ENCODE results near the gene PEX10.

PEX10 gene

GRCh38 chr1:2407991-2408275 is 4.4 kb downstream of the PEX10 start:
- H3K4ac ChIP-seq (ENCODE audit: low read length): no peak overlapping the region
- no peak for DNase-seq (ENCODE audit: low spot score)
- H3K14ac ChIP-seq (ENCODE audit: low read length): no peak overlapping the region
- H2BK120ac ChIP-seq (ENCODE audit: low read depth, low read length): no peak overlapping the region
- no peak overlapping the region for H2AK5ac ChIP-seq (ENCODE audit: low read depth, low read length)
- no peak overlapping the region for H3K23ac ChIP-seq (ENCODE audit: low read depth, low read length, poor library complexity)
- no peak overlapping the region for H2BK15ac ChIP-seq (ENCODE audit: low read length)
- no peak overlapping the region for H4K8ac ChIP-seq (ENCODE audit: low read depth, low read length)
- no peak overlapping the region for H3K9ac ChIP-seq (ENCODE audit: low read depth, low read length, poor library complexity)
- no peak overlapping the region for H4K91ac ChIP-seq (ENCODE audit: low read depth, low read length, poor library complexity)
- H3K9me3 ChIP-seq (replicated peaks in 1 of 2; ENCODE audit: control insufficient read depth in 2 of 2, insufficient read depth in 1 of 2, low read depth in 1 of 2, low read length in 2 of 2): no peaks in the 10 kb centered on the region
- WGBS, 2 donors (ENCODE audit: extremely low coverage in 2 of 2, insufficient read length in 2 of 2, insufficient replicate concordance in 1 of 2): no CpG with 5 or more reads among the region's 8 CpGs
- no peak overlapping the region for H3K4me2 ChIP-seq (ENCODE audit: insufficient read depth, low read length, poor library complexity, severe bottlenecking)
- H3K4me1 ChIP-seq (ENCODE audit: control insufficient read depth in 2 of 2, insufficient read depth in 1 of 2, low read depth in 1 of 2, low read length in 2 of 2): peaks cover 2 to 4% of the 10 kb centered on the region in 2 donors
- H2BK12ac ChIP-seq (ENCODE audit: low read length): no peak overlapping the region
- no peak overlapping the region for H3K4me3 ChIP-seq (ENCODE audit: low read length in 2 of 2)
- no peaks in the 10 kb centered on the region for H3K27me3 ChIP-seq (ENCODE audit: control insufficient read depth in 3 of 3, insufficient read depth in 3 of 3, low read depth in 1 of 3, low read length in 3 of 3)
- no peak overlapping the region for H2BK5ac ChIP-seq (ENCODE audit: low read length)
- no peak overlapping the region for H2AFZ ChIP-seq (ENCODE audit: low read length)
- no peak overlapping the region for H3K27ac ChIP-seq (replicated peaks; ENCODE audit: low read length)
- H3K79me1 ChIP-seq (ENCODE audit: low read depth, low read length): peaks cover 12% of the 10 kb centered on the region
- no peak overlapping the region for H3K18ac ChIP-seq (ENCODE audit: low read length)
- peaks cover 48 to 71% of the 10 kb centered on the region in 2 donors for H3K36me3 ChIP-seq (replicated peaks in 1 of 2; ENCODE audit: control insufficient read depth in 2 of 2, insufficient read depth in 2 of 2, low read length in 2 of 2)

GRCh38 chr1:2407166-2407990 is 5.0 kb downstream of the PEX10 start:
- DNase-seq (ENCODE audit: low spot score): no peak
- H3K14ac ChIP-seq (ENCODE audit: low read length): no peak overlapping the region
- H2BK12ac ChIP-seq (ENCODE audit: low read length): no peak overlapping the region
- H3K79me1 ChIP-seq (ENCODE audit: low read depth, low read length): peaks cover 12% of the 10 kb centered on the region
- H2BK120ac ChIP-seq (ENCODE audit: low read depth, low read length): no peak overlapping the region
- no peak overlapping the region for H2AK5ac ChIP-seq (ENCODE audit: low read depth, low read length)
- H3K27ac ChIP-seq (replicated peaks; ENCODE audit: low read length): no peak overlapping the region
- no peak overlapping the region for H4K8ac ChIP-seq (ENCODE audit: low read depth, low read length)
- peak overlapping the region; percentile 11 for H2BK5ac ChIP-seq (ENCODE audit: low read length)
- peak overlapping the region; percentile 21 for H3K9ac ChIP-seq (ENCODE audit: low read depth, low read length, poor library complexity)
- peaks cover 0 to 4% of the 10 kb centered on the region in 2 donors for H3K4me1 ChIP-seq (ENCODE audit: control insufficient read depth in 2 of 2, insufficient read depth in 1 of 2, low read depth in 1 of 2, low read length in 2 of 2)
- no peaks in the 10 kb centered on the region for H3K9me3 ChIP-seq (replicated peaks in 1 of 2; ENCODE audit: control insufficient read depth in 2 of 2, insufficient read depth in 1 of 2, low read depth in 1 of 2, low read length in 2 of 2)
- no peak overlapping the region for H3K4me2 ChIP-seq (ENCODE audit: insufficient read depth, low read length, poor library complexity, severe bottlenecking)
- H3K4ac ChIP-seq (ENCODE audit: low read length): no peak overlapping the region
- H3K27me3 ChIP-seq (ENCODE audit: control insufficient read depth in 3 of 3, insufficient read depth in 3 of 3, low read depth in 1 of 3, low read length in 3 of 3): no peaks in the 10 kb centered on the region
- H2AFZ ChIP-seq (ENCODE audit: low read length): no peak overlapping the region
- no peak overlapping the region for H3K18ac ChIP-seq (ENCODE audit: low read length)
- H4K91ac ChIP-seq (ENCODE audit: low read depth, low read length, poor library complexity): no peak overlapping the region
- no peak overlapping the region for H3K4me3 ChIP-seq (ENCODE audit: low read length in 2 of 2)
- WGBS, 2 donors (ENCODE audit: extremely low coverage in 2 of 2, insufficient read length in 2 of 2, insufficient replicate concordance in 1 of 2): no CpG with 5 or more reads among the region's 25 CpGs
- peak overlapping the region; percentile 73 for H3K23ac ChIP-seq (ENCODE audit: low read depth, low read length, poor library complexity)
- H2BK15ac ChIP-seq (ENCODE audit: low read length): no peak overlapping the region
- H3K36me3 ChIP-seq (replicated peaks in 1 of 2; ENCODE audit: control insufficient read depth in 2 of 2, insufficient read depth in 2 of 2, low read length in 2 of 2): peaks cover 52 to 76% of the 10 kb centered on the region in 2 donors

- no peak overlapping the region for H2BK12ac ChIP-seq (ENCODE audit: low read length)
- peak overlapping the region; percentile 85 for H3K23ac ChIP-seq (ENCODE audit: low read depth, low read length, poor library complexity)
- H3K14ac ChIP-seq (ENCODE audit: low read length): peak overlapping the region; percentile 63
- no peak overlapping the region for H3K9ac ChIP-seq (ENCODE audit: low read depth, low read length, poor library complexity)
- H3K18ac ChIP-seq (ENCODE audit: low read length): no peak overlapping the region
- peak overlapping the region in 1 of 2 donors; percentile 9 for H3K4me3 ChIP-seq (ENCODE audit: low read length in 2 of 2)
- no peak overlapping the region for H3K4ac ChIP-seq (ENCODE audit: low read length)
- H3K27ac ChIP-seq (replicated peaks; ENCODE audit: low read length): no peak overlapping the region
- peak overlapping the region; percentile 39 for H2BK5ac ChIP-seq (ENCODE audit: low read length)
- H3K9me3 ChIP-seq (replicated peaks in 1 of 2; ENCODE audit: control insufficient read depth in 2 of 2, insufficient read depth in 1 of 2, low read depth in 1 of 2, low read length in 2 of 2): no peaks in the 10 kb centered on the region
- no peak overlapping the region for H4K8ac ChIP-seq (ENCODE audit: low read depth, low read length)
- H2BK120ac ChIP-seq (ENCODE audit: low read depth, low read length): no peak overlapping the region
- no peaks in the 10 kb centered on the region for H3K27me3 ChIP-seq (ENCODE audit: control insufficient read depth in 3 of 3, insufficient read depth in 3 of 3, low read depth in 1 of 3, low read length in 3 of 3)
- no peak overlapping the region for H4K91ac ChIP-seq (ENCODE audit: low read depth, low read length, poor library complexity)
- H3K4me2 ChIP-seq (ENCODE audit: insufficient read depth, low read length, poor library complexity, severe bottlenecking): no peak overlapping the region
- no peak for DNase-seq (ENCODE audit: low spot score)
- H2AFZ ChIP-seq (ENCODE audit: low read length): no peak overlapping the region
- WGBS, 2 donors (ENCODE audit: extremely low coverage in 2 of 2, insufficient read length in 2 of 2, insufficient replicate concordance in 1 of 2): no CpG with 5 or more reads among the region's 26 CpGs
- no peak overlapping the region for H2BK15ac ChIP-seq (ENCODE audit: low read length)
- peak overlapping the region; percentile 43 for H2AK5ac ChIP-seq (ENCODE audit: low read depth, low read length)
- H3K79me1 ChIP-seq (ENCODE audit: low read depth, low read length): peaks cover 9% of the 10 kb centered on the region
- H3K4me1 ChIP-seq (ENCODE audit: control insufficient read depth in 2 of 2, insufficient read depth in 1 of 2, low read depth in 1 of 2, low read length in 2 of 2): no peaks in the 10 kb centered on the region
- peaks cover 55 to 85% of the 10 kb centered on the region in 2 donors for H3K36me3 ChIP-seq (replicated peaks in 1 of 2; ENCODE audit: control insufficient read depth in 2 of 2, insufficient read depth in 2 of 2, low read length in 2 of 2)
These were observed 5.8 kb downstream of the PEX10 start for GRCh38 chr1:2406451-2407041.

GRCh38 chr1:2405588-2406295 is 6.6 kb downstream of the PEX10 start:
- Histone ChIP-seq H2AFZ (ENCODE audit: low read length) (no peak overlapping the region), H3K9ac (ENCODE audit: low read depth, low read length, poor library complexity) (no peak overlapping the region), H3K14ac (ENCODE audit: low read length) (no peak overlapping the region), H3K9me3 (replicated peaks in 1 of 2; ENCODE audit: control insufficient read depth in 2 of 2, insufficient read depth in 1 of 2, low read depth in 1 of 2, low read length in 2 of 2) (no peaks in the 10 kb centered on the region), H2AK5ac (ENCODE audit: low read depth, low read length) (no peak overlapping the region), H4K91ac (ENCODE audit: low read depth, low read length, poor library complexity) (no peak overlapping the region), H3K79me1 (ENCODE audit: low read depth, low read length) (peaks cover 10% of the 10 kb centered on the region), H2BK12ac (ENCODE audit: low read length) (no peak overlapping the region), H2BK5ac (ENCODE audit: low read length) (no peak overlapping the region), H2BK120ac (ENCODE audit: low read depth, low read length) (no peak overlapping the region), H4K8ac (ENCODE audit: low read depth, low read length) (no peak overlapping the region), H3K23ac (ENCODE audit: low read depth, low read length, poor library complexity) (no peak overlapping the region), H3K36me3 (replicated peaks in 1 of 2; ENCODE audit: control insufficient read depth in 2 of 2, insufficient read depth in 2 of 2, low read length in 2 of 2) (peaks cover 57 to 90% of the 10 kb centered on the region in 2 donors), H3K27ac (replicated peaks; ENCODE audit: low read length) (no peak overlapping the region), H2BK15ac (ENCODE audit: low read length) (no peak overlapping the region), H3K4ac (ENCODE audit: low read length) (no peak overlapping the region), H3K4me1 (ENCODE audit: control insufficient read depth in 2 of 2, insufficient read depth in 1 of 2, low read depth in 1 of 2, low read length in 2 of 2) (no peaks in the 10 kb centered on the region), H3K4me3 (ENCODE audit: low read length in 2 of 2) (no peak overlapping the region), H3K27me3 (ENCODE audit: control insufficient read depth in 3 of 3, insufficient read depth in 3 of 3, low read depth in 1 of 3, low read length in 3 of 3) (no peaks in the 10 kb centered on the region), H3K18ac (ENCODE audit: low read length) (no peak overlapping the region), H3K4me2 (ENCODE audit: insufficient read depth, low read length, poor library complexity, severe bottlenecking) (no peak overlapping the region)
- no peak for DNase-seq (ENCODE audit: low spot score)
- WGBS, 2 donors (ENCODE audit: extremely low coverage in 2 of 2, insufficient read length in 2 of 2, insufficient replicate concordance in 1 of 2): no CpG with 5 or more reads among the region's 28 CpGs
